HepG2 (cell line): ENCODE data around the gene PRKCE. TPM values are rescaled to one million over a fixed set of nuclear protein-coding genes. Genes with fewer than 3 reads are reported as not detected.
A peak's percentile ranks its signal among the peaks of the same experiment; 100 is the strongest.

Experiments used
- ATAC-seq: fragments of 200-7000 bp; cut with Tn5 transposase; 3 replicates; pipeline ENCODE4 v1.9.1; 2020; ENCODE audit warnings: mild to moderate bottlenecking, moderate library complexity
- BruUV-seq: library from RNA; stranded (reverse); fragments of 400-500 nt; replicated peaks from 2 replicates; lab custom pipeline; 2021; lab: Mats Ljungman, UMichigan
- CTCF ChIA-PET: fragments of 300-600 bp; formaldehyde crosslinking; extraction: SDS; loops from one replicate; lab custom pipeline; 2021; ENCODE audit warnings: low total read pairs, inconsistent platforms, low intra/inter-chr PET ratio; lab: Yijun Ruan, JAX
- POLR2A ChIA-PET: fragments of 350-600 bp; sonication (Branson Sonifier 250); formaldehyde crosslinking; loops from one replicate; lab custom pipeline; 2020; ENCODE audit warnings: antibody characterized with exemption, inconsistent platforms; lab: Yijun Ruan, JAX
- DNase-seq: peaks from one replicate; pipeline ENCODE4 v3.0.0-alpha.2; 2015; ENCODE audit warnings: low spot score
- FAIRE-seq: peaks from 3 replicates; lab custom pipeline; 2011; peaks lifted over from hg19 to GRCh38; lab: Jason Lieb, UNC
- H2AFZ ChIP-seq: one replicate; pipeline ENCODE4 v1.6.1; 2011; ENCODE audit warnings: low read length, inconsistent platforms
- H3K27ac ChIP-seq: fragments of 300-600 bp; 3 replicates; pipeline ENCODE4 v1.8.0; 2011; ENCODE audit warnings: mixed run types, mild to moderate bottlenecking, mixed read lengths, low read length, inconsistent platforms; ENCODE audit not compliant: insufficient read depth; ENCODE audit errors: extremely low read length
- H3K27me3 ChIP-seq, 2 experiments: fragments of 200-600 bp in 1 of 2; 2 replicates in 1 of 2; 3 replicates in 1 of 2; pipeline versions ENCODE4 v1.6.0 to v1.8.0; 2011; ENCODE audit warnings: low read length in 2 of 2, mild to moderate bottlenecking in 2 of 2, moderate library complexity in 2 of 2, inconsistent platforms in 1 of 2; ENCODE audit not compliant: insufficient read depth in 2 of 2, control insufficient read depth in 1 of 2
- H3K36me3 ChIP-seq, 2 experiments: fragments of 200-600 bp in 1 of 2; replicated peaks in 1 of 2; 2 replicates in 1 of 2; 3 replicates in 1 of 2; pipeline versions ENCODE4 v1.5.1 to v1.8.0; 2011; ENCODE audit warnings: low read length in 2 of 2, inconsistent platforms in 1 of 2; ENCODE audit not compliant: insufficient read depth in 2 of 2, control insufficient read depth in 1 of 2
- H3K4me1 ChIP-seq: 2 replicates; pipeline ENCODE4 v1.5.1; 2012; ENCODE audit warnings: low read length, inconsistent platforms; ENCODE audit not compliant: insufficient read depth
- H3K4me2 ChIP-seq: 2 replicates; pipeline ENCODE4 v1.6.0; 2011; ENCODE audit warnings: low read depth, low read length, inconsistent platforms
- H3K4me3 ChIP-seq, 3 experiments: fragments of 200-600 bp in 1 of 3; sonication (generic), shearing (Covaris generic) in 1 of 3; replicated peaks in 1 of 3; 2 replicates each; pipeline ENCODE4 v1.5.1; 2011 to 2016; ENCODE audit warnings: low read length in 3 of 3, inconsistent platforms in 2 of 3, low read depth in 2 of 3, mild to moderate bottlenecking in 2 of 3, control low read depth in 1 of 3, mixed read lengths in 1 of 3; ENCODE audit not compliant: insufficient read depth in 1 of 3
- H3K79me2 ChIP-seq: one replicate; pipeline ENCODE4 v1.6.1; 2011; ENCODE audit warnings: low read length, inconsistent platforms; ENCODE audit not compliant: insufficient read depth
- H3K9ac ChIP-seq: 2 replicates; pipeline ENCODE4 v1.6.0; 2011; ENCODE audit warnings: mild to moderate bottlenecking, low read depth, low read length, inconsistent platforms; ENCODE audit not compliant: insufficient read depth
- H3K9me3 ChIP-seq: 2 replicates; pipeline ENCODE4 v1.5.1; 2012; ENCODE audit warnings: mild to moderate bottlenecking, low read length
- H4K20me1 ChIP-seq: 2 replicates; pipeline ENCODE4 v1.6.0; 2011; ENCODE audit warnings: inconsistent platforms, mild to moderate bottlenecking, low read length, moderate library complexity; ENCODE audit not compliant: insufficient read depth
- GRHL1 ChIP-seq: sonication (generic); formaldehyde crosslinking; conservative IDR thresholded peaks from 2 replicates; pipeline ENCODE4 v1.8.0; 2022; ENCODE audit warnings: missing genetic modification reagents
- KAT2B ChIP-seq: fragments of 150-350 bp; IDR thresholded peaks from 2 replicates; pipeline ENCODE4 v1.6.1; 2014; ENCODE audit warnings: low read depth, low read length, borderline replicate concordance
- WGBS: methylation state at CpG from one replicate; pipeline ENCODE4 v1.1.6; 2017; ENCODE audit warnings: low lambda C conversion rate; 5-methylcytosine and 5-hydroxymethylcytosine counted together
- in situ Hi-C: cut with HindIII; loops from 2 replicates; pipeline ENCODE4 v1.10.0; 2017; ENCODE audit warnings: low pct_unique_long_range_greater_than_20kb; ENCODE audit not compliant: extremely low pct_ligation_motif_present
- intact Hi-C: fragments of 100-400 bp; cut with micrococcal nuclease; formaldehyde crosslinking; loops from one replicate; pipeline ENCODE4 v1.10.0; 2022; ENCODE audit not compliant: unreplicated experiment
- polyA plus RNA-seq, 8 experiments: library from polyadenylated mRNA; depleted of rRNA in 3 of 8; stranded (reverse) in 7 of 8; unstranded in 1 of 8; fragments of >200 nt; fragmentation: Illumina TruSeq in 4 of 8; extraction: Trizol in 4 of 8; gene quantifications; 2 replicates each; pipeline versions ENCODE4 v1.2.1 to v1.2.3, GENCODE V29; 2011 to 2016; ENCODE audit warnings: low read depth in 4 of 8, missing spikeins in 1 of 8, mixed read lengths in 1 of 8; ENCODE audit not compliant: insufficient read depth in 1 of 8
- total RNA-seq, 5 experiments: library from RNA; depleted of rRNA; stranded (reverse); fragments of >200 nt; fragmentation: Illumina TruSeq; extraction: Trizol; gene quantifications; 2 replicates each; pipeline ENCODE4 v1.2.3, GENCODE V29; 2016; ENCODE audit warnings: low read depth in 1 of 5
- TF ChIP-seq, protein P1 (sequence below): sonication (generic); formaldehyde crosslinking; IDR thresholded peaks from 2 replicates; pipeline ENCODE4 v1.4.0; 2020; ENCODE audit warnings: missing genetic modification reagents

Gene PRKCE
- total and polyA plus RNA-seq, 2 of the 13 experiments (the other 11 are each of a cell fraction or from before 2014, with no cell fraction given), result 1.0 to 3.9 TPM

GRCh38 chr2:46181789-46182530 is 530.5 kb downstream of the PRKCE start (continued):
- no peak for TF ChIP-seq KAT2B

DNA sequence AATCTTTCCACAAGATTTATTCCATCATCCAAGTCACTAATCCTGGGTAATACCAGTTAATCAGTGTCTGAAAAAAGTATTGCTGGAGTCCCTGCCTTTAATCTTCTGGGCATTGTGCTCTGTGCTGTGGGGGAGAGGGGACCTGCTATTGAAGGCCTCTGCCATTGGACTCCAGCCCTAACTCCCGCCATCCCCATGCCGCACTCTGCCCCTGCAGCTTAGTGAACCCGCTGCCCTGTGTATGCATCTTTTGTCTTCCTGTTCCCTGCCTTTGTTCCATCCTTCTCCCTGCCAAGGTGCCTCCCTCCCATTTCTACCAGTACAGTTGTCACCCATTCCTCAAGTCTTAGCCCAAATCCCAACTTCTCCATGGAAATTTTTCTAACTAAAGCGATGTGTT is 532.0 kb downstream of the PRKCE start:
- in situ Hi-C loops (no loop called here), intact Hi-C loops (no loop called here)
- Histone ChIP-seq H3K9ac (no peak overlapping the region), H3K4me2 (no peak overlapping the region), H2AFZ (no peak overlapping the region), H3K4me1 (peaks cover 12% of the 10 kb centered on the region), H3K9me3 (no peaks in the 10 kb centered on the region), H3K4me3 (no peak overlapping the region), H3K27ac (no peak overlapping the region), H3K27me3 (no peaks in the 10 kb centered on the region), H3K36me3 (no peaks in the 10 kb centered on the region), H4K20me1 (no peaks in the 10 kb centered on the region), H3K79me2 (no peaks in the 10 kb centered on the region)
- TF ChIP-seq GRHL1 (CRISPR knock-in tag), result no peak
- TF ChIP-seq, protein P1, sequence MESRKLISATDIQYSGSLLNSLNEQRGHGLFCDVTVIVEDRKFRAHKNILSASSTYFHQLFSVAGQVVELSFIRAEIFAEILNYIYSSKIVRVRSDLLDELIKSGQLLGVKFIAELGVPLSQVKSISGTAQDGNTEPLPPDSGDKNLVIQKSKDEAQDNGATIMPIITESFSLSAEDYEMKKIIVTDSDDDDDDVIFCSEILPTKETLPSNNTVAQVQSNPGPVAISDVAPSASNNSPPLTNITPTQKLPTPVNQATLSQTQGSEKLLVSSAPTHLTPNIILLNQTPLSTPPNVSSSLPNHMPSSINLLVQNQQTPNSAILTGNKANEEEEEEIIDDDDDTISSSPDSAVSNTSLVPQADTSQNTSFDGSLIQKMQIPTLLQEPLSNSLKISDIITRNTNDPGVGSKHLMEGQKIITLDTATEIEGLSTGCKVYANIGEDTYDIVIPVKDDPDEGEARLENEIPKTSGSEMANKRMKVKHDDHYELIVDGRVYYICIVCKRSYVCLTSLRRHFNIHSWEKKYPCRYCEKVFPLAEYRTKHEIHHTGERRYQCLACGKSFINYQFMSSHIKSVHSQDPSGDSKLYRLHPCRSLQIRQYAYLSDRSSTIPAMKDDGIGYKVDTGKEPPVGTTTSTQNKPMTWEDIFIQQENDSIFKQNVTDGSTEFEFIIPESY (CRISPR knock-in tag), result peak; percentile 81; the same call in 1 of the 2 replicates
- no TSS peak for BruUV-seq
- no peak for FAIRE-seq
- CTCF ChIA-PET, result no interaction called here
- POLR2A ChIA-PET, result no interaction called here
- no peak for ATAC-seq
- WGBS, result 62% methylated on average over 4 of the region's 4 CpGs
- no peak for DNase-seq
